ENCODE results near the gene LRSAM1. TPM values are rescaled to one million over a fixed set of nuclear protein-coding genes. Genes with fewer than 3 reads are reported as not detected.

Gene LRSAM1
- total and polyA plus RNA-seq, 7 donors, result 8.3 to 17.7 (median 13.3) TPM

GRCh38 chr9:127444283-127444920 lies 6.9 kb upstream of the LRSAM1 start:
- TF ChIP-seq CTCF (IDR thresholded peaks at IDR 0.05), result no peak
- Histone ChIP-seq H3K4me3 (no peak overlapping the region), H3K36me3 (ENCODE audit: insufficient read depth in 1 of 2, low read depth in 1 of 2) (peaks cover 5 to 100% of the 10 kb centered on the region in 2 donors), H3K27ac (peak overlapping the region; percentile 63), H3K27me3 (ENCODE audit: insufficient read depth in 3 of 3, low read length in 2 of 3) (no peaks in the 10 kb centered on the region), H3K9me3 (peaks cover 3% of the 10 kb centered on the region), H3K4me1 (peaks cover 16% of the 10 kb centered on the region)
- ATAC-seq (peak in 2 of 4 donors; percentile 4 to 6), DNase-seq (no peak)
- intact Hi-C loops (cut with DNase I), result no loop called here
- 83 to 95% (median 91%) methylated on average over 17 of the region's 17 CpGs for WGBS, 3 donors

- DNase-seq, result no peak
- TF ChIP-seq CTCF (IDR thresholded peaks at IDR 0.05), result no peak
- ATAC-seq, result peak in 1 of 4 donors; percentile 1
- H3K36me3 ChIP-seq (ENCODE audit: insufficient read depth in 1 of 2, low read depth in 1 of 2), result peaks cover 5 to 100% of the 10 kb centered on the region in 2 donors
- peaks cover 3% of the 10 kb centered on the region for H3K9me3 ChIP-seq
- intact Hi-C loops (cut with DNase I), result no loop called here
- H3K27me3 ChIP-seq (ENCODE audit: insufficient read depth in 3 of 3, low read length in 2 of 3), result no peaks in the 10 kb centered on the region
- 91 to 94% (median 94%) methylated on average over 15 of the region's 15 CpGs for WGBS, 3 donors
- H3K27ac ChIP-seq, result peak overlapping the region; percentile 69
- no peak overlapping the region for H3K4me3 ChIP-seq
- peaks cover 22% of the 10 kb centered on the region for H3K4me1 ChIP-seq
These were observed 6.1 kb upstream of the LRSAM1 start for GRCh38 chr9:127444921-127445850.

- Histone ChIP-seq H3K4me1 (peaks cover 23% of the 10 kb centered on the region), H3K36me3 (ENCODE audit: insufficient read depth in 1 of 2, low read depth in 1 of 2) (peaks cover 5 to 96% of the 10 kb centered on the region in 2 donors), H3K9me3 (peaks cover 3% of the 10 kb centered on the region), H3K27ac (peak overlapping the region; percentile 69), H3K27me3 (ENCODE audit: insufficient read depth in 3 of 3, low read length in 2 of 3) (no peaks in the 10 kb centered on the region), H3K4me3 (no peak overlapping the region)
- no peak for TF ChIP-seq CTCF (IDR thresholded peaks at IDR 0.05)
- intact Hi-C loops (cut with DNase I), result no loop called here
- WGBS, 3 donors, result 71 to 83% (median 78%) methylated on average over 4 of the region's 4 CpGs
- no peak for ATAC-seq
- DNase-seq, result no peak
These were observed 5.2 kb upstream of the LRSAM1 start for GRCh38 chr9:127445851-127446712.

- intact Hi-C loops (cut with DNase I), result no loop called here
- ATAC-seq (no peak), DNase-seq (no peak)
- peaks cover 2 to 88% of the 10 kb centered on the region in 2 donors for H3K36me3 ChIP-seq (ENCODE audit: insufficient read depth in 1 of 2, low read depth in 1 of 2)
- peaks cover 23% of the 10 kb centered on the region for H3K4me1 ChIP-seq
- no peak for TF ChIP-seq CTCF (IDR thresholded peaks at IDR 0.05)
- no peaks in the 10 kb centered on the region for H3K27me3 ChIP-seq (ENCODE audit: insufficient read depth in 3 of 3, low read length in 2 of 3)
- H3K4me3 ChIP-seq, result no peak overlapping the region
- H3K9me3 ChIP-seq, result peaks cover 3% of the 10 kb centered on the region
- WGBS, 3 donors, result 71 to 83% (median 77%) methylated on average over 7 of the region's 7 CpGs
- peak overlapping the region; percentile 69 for H3K27ac ChIP-seq
These were observed 4.4 kb upstream of the LRSAM1 start for GRCh38 chr9:127446713-127447415.

Data from psoas muscle (tissue), 8 donors.